ENCODE measurements around the gene GALNTL6. TPM values are rescaled to one million over a fixed set of nuclear protein-coding genes. Genes with fewer than 3 reads are reported as not detected.

Gene GALNTL6
- polyA plus RNA-seq, 1 experiment: not detected

DNA sequence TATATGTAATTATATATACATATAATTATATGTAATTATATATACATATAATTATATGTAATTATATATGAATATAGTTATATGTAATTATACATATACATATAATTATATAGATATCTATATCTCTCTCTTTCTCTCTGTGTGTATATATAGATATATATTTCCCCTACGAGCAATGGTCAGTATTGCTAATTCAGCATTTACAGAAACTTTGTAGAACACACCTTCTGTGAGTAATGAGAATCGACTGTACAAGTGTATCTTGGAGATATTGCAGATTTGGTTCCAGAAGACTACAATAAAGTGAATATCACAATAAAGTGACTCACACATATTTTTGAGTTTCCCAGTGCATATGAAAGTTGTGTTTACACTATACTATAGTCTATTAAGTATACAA, 33.7 kb downstream of the GALNTL6 start:
- POLR2A ChIA-PET: no interaction called here
- TF ChIP-seq, protein P1, sequence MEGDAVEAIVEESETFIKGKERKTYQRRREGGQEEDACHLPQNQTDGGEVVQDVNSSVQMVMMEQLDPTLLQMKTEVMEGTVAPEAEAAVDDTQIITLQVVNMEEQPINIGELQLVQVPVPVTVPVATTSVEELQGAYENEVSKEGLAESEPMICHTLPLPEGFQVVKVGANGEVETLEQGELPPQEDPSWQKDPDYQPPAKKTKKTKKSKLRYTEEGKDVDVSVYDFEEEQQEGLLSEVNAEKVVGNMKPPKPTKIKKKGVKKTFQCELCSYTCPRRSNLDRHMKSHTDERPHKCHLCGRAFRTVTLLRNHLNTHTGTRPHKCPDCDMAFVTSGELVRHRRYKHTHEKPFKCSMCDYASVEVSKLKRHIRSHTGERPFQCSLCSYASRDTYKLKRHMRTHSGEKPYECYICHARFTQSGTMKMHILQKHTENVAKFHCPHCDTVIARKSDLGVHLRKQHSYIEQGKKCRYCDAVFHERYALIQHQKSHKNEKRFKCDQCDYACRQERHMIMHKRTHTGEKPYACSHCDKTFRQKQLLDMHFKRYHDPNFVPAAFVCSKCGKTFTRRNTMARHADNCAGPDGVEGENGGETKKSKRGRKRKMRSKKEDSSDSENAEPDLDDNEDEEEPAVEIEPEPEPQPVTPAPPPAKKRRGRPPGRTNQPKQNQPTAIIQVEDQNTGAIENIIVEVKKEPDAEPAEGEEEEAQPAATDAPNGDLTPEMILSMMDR (IDR thresholded peaks at IDR 0.05; ENCODE audit: low read depth, low read length): no peak
- Histone ChIP-seq H3K27ac (ENCODE audit: low read depth, low read length) (no peak overlapping the region), H3K9me3 (ENCODE audit: control insufficient read depth, insufficient read depth, low read length) (no peaks in the 10 kb centered on the region), H3K4me3 (ENCODE audit: low read depth, low read length) (no peak overlapping the region), H3K27me3 (ENCODE audit: control insufficient read depth, insufficient read depth, low read length) (no peaks in the 10 kb centered on the region)
- CTCF ChIA-PET: interaction anchor here (1.0 kb wide), 1 partner anchor 356 kb away, joined by 3 read pairs; no protein-coding TSS in a partner anchor
- no peak for DNase-seq (ENCODE audit: low read depth, low spot score)

DNA sequence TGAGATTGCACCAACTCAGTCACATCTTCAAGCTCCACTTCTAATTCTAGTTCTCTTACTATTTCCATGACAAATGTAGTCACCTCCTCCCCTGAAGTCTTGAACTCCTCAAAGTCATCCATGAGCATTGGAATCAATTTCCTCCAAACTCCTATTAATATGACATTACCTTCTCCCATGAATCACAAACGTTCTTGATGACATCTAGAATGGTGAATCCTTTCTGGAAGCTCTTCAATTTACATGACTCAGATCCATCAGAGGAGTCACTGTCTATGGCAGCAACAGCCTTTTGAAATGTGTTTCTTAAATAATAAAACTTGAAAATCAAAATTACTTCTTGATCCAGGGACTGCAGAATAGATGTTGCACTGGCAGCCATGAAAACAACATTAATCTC, 34.5 kb downstream of the GALNTL6 start:
- H3K27ac ChIP-seq (ENCODE audit: low read depth, low read length): no peak overlapping the region
- CTCF ChIA-PET: interaction anchor here (0.9 kb wide), 1 partner anchor 354 kb away, joined by 3 read pairs; no protein-coding TSS in a partner anchor

DNA sequence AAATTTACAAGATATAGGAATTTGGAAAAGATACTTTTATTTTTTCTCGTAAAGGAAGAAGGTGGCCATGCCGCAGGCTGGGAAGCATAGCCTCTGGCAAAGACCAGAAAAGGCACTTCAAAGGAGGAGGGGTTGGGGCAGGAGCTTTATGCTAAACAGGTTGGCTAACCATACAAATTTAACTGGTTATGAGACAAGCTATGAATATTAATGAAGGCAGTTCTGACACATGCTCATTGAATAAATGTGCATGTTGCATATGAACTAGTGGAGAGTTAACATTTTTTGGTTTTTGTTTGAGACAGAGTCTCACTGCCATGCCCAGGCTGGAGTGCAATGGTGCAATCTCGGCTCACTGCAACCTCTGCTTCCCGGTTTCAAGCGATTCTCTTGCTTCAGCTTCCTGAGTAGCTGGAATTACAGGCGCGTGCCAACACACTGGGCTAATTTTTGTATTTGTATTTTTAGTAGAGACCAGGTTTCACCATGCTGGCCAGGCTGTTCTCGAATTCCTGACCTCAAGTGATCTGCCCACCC, 36.5 kb downstream of the GALNTL6 start:
- TF ChIP-seq, protein P1 (IDR thresholded peaks at IDR 0.05; ENCODE audit: low read depth, low read length): no peak
- DNase-seq (ENCODE audit: low read depth, low spot score): no peak
- CTCF ChIA-PET: no interaction called here
- H3K9me3 ChIP-seq (ENCODE audit: control insufficient read depth, insufficient read depth, low read length): peaks cover 3% of the 10 kb centered on the region; the same call in 1 of the 2 replicates
- POLR2A ChIA-PET: no interaction called here
- no peak overlapping the region for H3K4me3 ChIP-seq (ENCODE audit: low read depth, low read length)
- H3K27me3 ChIP-seq (ENCODE audit: control insufficient read depth, insufficient read depth, low read length): no peaks in the 10 kb centered on the region
- no peak overlapping the region for H3K27ac ChIP-seq (ENCODE audit: low read depth, low read length)

More for the DNA sequence above, 34.5 kb downstream of the GALNTL6 start:
- no peaks in the 10 kb centered on the region for H3K27me3 ChIP-seq (ENCODE audit: control insufficient read depth, insufficient read depth, low read length)
- no peaks in the 10 kb centered on the region for H3K9me3 ChIP-seq (ENCODE audit: control insufficient read depth, insufficient read depth, low read length)
- POLR2A ChIA-PET: no interaction called here
- no peak overlapping the region for H3K4me3 ChIP-seq (ENCODE audit: low read depth, low read length)
- TF ChIP-seq, protein P1 (IDR thresholded peaks at IDR 0.05; ENCODE audit: low read depth, low read length): no peak
- DNase-seq (ENCODE audit: low read depth, low spot score): no peak

DNA sequence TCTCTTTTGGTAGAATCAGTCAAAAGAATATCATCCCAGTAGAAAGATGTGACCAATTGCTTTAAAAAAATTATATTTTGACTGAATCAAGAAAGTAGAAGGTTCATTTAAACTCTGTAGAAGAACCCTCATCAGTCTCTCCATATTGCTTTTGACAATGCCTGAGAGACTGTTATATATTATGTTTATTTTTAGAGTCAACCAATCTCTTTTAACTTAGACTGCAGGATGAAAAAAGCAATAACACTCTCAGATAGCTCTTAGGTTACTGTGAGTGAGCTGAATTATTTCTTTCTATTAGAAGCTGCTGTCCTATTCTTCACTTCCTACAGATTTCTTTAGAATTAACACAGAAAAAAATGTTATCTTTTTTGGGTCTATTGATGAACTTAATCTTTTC, 38.1 kb downstream of the GALNTL6 start:
- POLR2A ChIA-PET: no interaction called here
- CTCF ChIA-PET: no interaction called here
- H3K9me3 ChIP-seq (ENCODE audit: control insufficient read depth, insufficient read depth, low read length): peaks cover 5% of the 10 kb centered on the region; the same call in 1 of the 2 replicates

DNA sequence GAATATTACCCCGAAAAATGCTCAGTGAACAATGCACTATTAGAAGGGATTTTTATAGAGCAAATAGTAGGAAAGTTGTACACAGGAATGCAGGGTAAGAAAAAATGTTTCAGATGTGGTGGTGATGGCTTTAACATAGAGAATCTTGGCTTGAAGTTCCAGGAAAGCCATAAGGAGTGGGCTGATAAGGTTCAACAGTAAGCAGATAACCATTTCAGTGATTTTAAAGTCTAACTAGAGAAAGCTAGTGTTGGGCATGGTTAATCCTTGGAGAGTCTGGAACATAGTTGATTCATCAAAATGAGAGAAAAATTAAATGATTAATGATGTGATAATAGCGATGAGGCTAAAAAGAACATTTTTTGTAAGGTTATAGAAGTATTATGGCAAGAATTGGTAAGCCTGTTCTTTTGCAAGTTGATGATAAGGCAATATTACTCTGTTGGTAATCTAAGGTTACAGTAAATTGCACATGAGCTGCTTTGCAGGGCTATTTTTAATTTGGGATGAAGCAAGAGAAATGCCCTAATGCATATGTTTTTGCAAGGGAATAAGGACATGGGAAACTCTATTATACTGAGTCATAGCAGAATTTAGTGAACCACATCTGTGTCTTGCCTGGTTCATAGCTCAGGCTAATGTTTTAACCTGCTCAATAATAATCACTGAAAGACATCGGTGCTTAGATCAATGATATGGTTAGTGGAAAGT, 44.3 kb downstream of the GALNTL6 start:
- Histone ChIP-seq H3K27me3 (ENCODE audit: control insufficient read depth, insufficient read depth, low read length) (no peaks in the 10 kb centered on the region), H3K4me3 (ENCODE audit: low read depth, low read length) (no peak overlapping the region), H3K27ac (ENCODE audit: low read depth, low read length) (no peak overlapping the region), H3K9me3 (ENCODE audit: control insufficient read depth, insufficient read depth, low read length) (peaks cover 5% of the 10 kb centered on the region; the same call in 1 of the 2 replicates)
- ChIA-PET CTCF (no interaction called here), POLR2A (no interaction called here)
- DNase-seq (ENCODE audit: low read depth, low spot score): no peak
- TF ChIP-seq, protein P1 (IDR thresholded peaks at IDR 0.05; ENCODE audit: low read depth, low read length): no peak

More for the DNA sequence above, 38.1 kb downstream of the GALNTL6 start:
- DNase-seq (ENCODE audit: low read depth, low spot score): no peak
- TF ChIP-seq, protein P1 (IDR thresholded peaks at IDR 0.05; ENCODE audit: low read depth, low read length): no peak
- Histone ChIP-seq H3K27ac (ENCODE audit: low read depth, low read length) (no peak overlapping the region), H3K27me3 (ENCODE audit: control insufficient read depth, insufficient read depth, low read length) (no peaks in the 10 kb centered on the region), H3K4me3 (ENCODE audit: low read depth, low read length) (no peak overlapping the region)
